Measurements from ENCODE around the gene EFNA3.

DNA sequence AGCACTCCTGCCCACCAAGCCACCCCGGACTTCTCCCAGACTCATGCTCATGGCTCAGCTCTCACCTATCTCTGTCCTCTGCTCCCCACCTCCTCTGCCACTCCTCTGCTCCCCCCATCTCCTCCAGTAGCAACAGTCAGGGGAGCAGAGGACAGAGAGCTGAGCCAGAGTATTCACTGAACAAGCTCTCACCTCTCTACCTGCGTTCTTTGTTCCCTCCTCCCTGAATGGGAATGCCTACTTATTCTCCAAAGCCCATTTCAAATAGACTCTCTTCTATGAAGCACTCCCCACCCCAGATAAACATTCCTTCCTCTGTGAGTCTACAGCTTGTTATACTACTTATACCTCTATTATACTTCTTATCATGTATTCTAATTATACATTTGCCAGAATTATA lies 42.6 kb downstream of the EFNA3 start:
- TF ChIP-seq MXI1 (IDR thresholded peaks at IDR 0.05; ENCODE audit: low read depth, low read length) (no peak), NFE2L1 (tag; IDR thresholded peaks at IDR 0.05; ENCODE audit: borderline replicate concordance, low read depth) (no peak), SMAD2 (IDR thresholded peaks at IDR 0.05; ENCODE audit: low read depth, low read length) (no peak), KLF10 (CRISPR knock-in tag; IDR thresholded peaks at IDR 0.05) (no peak), RAD21 (CRISPR knock-in tag; conservative IDR thresholded peaks at IDR 0.05 in 1 of 2, IDR thresholded peaks at IDR 0.05 in 1 of 2) (no peak), SMARCC2 (IDR thresholded peaks at IDR 0.05; ENCODE audit: low read depth) (no peak), TEAD2 (tag; IDR thresholded peaks at IDR 0.05) (no peak), POLR2AphosphoS2 (IDR thresholded peaks at IDR 0.05; ENCODE audit: low read length) (no peak), PRPF4 (IDR thresholded peaks at IDR 0.05; ENCODE audit: insufficient read depth, low read depth, low read length, poor library complexity, severe bottlenecking) (no peak)
- TF ChIP-seq, protein P1, sequence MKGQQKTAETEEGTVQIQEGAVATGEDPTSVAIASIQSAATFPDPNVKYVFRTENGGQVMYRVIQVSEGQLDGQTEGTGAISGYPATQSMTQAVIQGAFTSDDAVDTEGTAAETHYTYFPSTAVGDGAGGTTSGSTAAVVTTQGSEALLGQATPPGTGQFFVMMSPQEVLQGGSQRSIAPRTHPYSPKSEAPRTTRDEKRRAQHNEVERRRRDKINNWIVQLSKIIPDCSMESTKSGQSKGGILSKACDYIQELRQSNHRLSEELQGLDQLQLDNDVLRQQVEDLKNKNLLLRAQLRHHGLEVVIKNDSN (CRISPR knock-in tag; IDR thresholded peaks at IDR 0.05), result no peak
- TF ChIP-seq, protein P2, sequence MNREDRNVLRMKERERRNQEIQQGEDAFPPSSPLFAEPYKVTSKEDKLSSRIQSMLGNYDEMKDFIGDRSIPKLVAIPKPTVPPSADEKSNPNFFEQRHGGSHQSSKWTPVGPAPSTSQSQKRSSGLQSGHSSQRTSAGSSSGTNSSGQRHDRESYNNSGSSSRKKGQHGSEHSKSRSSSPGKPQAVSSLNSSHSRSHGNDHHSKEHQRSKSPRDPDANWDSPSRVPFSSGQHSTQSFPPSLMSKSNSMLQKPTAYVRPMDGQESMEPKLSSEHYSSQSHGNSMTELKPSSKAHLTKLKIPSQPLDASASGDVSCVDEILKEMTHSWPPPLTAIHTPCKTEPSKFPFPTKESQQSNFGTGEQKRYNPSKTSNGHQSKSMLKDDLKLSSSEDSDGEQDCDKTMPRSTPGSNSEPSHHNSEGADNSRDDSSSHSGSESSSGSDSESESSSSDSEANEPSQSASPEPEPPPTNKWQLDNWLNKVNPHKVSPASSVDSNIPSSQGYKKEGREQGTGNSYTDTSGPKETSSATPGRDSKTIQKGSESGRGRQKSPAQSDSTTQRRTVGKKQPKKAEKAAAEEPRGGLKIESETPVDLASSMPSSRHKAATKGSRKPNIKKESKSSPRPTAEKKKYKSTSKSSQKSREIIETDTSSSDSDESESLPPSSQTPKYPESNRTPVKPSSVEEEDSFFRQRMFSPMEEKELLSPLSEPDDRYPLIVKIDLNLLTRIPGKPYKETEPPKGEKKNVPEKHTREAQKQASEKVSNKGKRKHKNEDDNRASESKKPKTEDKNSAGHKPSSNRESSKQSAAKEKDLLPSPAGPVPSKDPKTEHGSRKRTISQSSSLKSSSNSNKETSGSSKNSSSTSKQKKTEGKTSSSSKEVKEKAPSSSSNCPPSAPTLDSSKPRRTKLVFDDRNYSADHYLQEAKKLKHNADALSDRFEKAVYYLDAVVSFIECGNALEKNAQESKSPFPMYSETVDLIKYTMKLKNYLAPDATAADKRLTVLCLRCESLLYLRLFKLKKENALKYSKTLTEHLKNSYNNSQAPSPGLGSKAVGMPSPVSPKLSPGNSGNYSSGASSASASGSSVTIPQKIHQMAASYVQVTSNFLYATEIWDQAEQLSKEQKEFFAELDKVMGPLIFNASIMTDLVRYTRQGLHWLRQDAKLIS (CRISPR knock-in tag; IDR thresholded peaks at IDR 0.05), result no peak
- TF ChIP-seq, protein P3, sequence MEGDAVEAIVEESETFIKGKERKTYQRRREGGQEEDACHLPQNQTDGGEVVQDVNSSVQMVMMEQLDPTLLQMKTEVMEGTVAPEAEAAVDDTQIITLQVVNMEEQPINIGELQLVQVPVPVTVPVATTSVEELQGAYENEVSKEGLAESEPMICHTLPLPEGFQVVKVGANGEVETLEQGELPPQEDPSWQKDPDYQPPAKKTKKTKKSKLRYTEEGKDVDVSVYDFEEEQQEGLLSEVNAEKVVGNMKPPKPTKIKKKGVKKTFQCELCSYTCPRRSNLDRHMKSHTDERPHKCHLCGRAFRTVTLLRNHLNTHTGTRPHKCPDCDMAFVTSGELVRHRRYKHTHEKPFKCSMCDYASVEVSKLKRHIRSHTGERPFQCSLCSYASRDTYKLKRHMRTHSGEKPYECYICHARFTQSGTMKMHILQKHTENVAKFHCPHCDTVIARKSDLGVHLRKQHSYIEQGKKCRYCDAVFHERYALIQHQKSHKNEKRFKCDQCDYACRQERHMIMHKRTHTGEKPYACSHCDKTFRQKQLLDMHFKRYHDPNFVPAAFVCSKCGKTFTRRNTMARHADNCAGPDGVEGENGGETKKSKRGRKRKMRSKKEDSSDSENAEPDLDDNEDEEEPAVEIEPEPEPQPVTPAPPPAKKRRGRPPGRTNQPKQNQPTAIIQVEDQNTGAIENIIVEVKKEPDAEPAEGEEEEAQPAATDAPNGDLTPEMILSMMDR (IDR thresholded peaks at IDR 0.05 in 2 of 3, conservative IDR thresholded peaks at IDR 0.05 in 1 of 3; ENCODE audit: insufficient read depth in 2 of 3, low read depth in 1 of 3, low read length in 3 of 3), result no peak
- TF ChIP-seq, protein P4, sequence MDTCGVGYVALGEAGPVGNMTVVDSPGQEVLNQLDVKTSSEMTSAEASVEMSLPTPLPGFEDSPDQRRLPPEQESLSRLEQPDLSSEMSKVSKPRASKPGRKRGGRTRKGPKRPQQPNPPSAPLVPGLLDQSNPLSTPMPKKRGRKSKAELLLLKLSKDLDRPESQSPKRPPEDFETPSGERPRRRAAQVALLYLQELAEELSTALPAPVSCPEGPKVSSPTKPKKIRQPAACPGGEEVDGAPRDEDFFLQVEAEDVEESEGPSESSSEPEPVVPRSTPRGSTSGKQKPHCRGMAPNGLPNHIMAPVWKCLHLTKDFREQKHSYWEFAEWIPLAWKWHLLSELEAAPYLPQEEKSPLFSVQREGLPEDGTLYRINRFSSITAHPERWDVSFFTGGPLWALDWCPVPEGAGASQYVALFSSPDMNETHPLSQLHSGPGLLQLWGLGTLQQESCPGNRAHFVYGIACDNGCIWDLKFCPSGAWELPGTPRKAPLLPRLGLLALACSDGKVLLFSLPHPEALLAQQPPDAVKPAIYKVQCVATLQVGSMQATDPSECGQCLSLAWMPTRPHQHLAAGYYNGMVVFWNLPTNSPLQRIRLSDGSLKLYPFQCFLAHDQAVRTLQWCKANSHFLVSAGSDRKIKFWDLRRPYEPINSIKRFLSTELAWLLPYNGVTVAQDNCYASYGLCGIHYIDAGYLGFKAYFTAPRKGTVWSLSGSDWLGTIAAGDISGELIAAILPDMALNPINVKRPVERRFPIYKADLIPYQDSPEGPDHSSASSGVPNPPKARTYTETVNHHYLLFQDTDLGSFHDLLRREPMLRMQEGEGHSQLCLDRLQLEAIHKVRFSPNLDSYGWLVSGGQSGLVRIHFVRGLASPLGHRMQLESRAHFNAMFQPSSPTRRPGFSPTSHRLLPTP (IDR thresholded peaks at IDR 0.05; ENCODE audit: borderline replicate concordance, extremely low read depth, insufficient read length), result no peak
- TF ChIP-seq, protein P5, sequence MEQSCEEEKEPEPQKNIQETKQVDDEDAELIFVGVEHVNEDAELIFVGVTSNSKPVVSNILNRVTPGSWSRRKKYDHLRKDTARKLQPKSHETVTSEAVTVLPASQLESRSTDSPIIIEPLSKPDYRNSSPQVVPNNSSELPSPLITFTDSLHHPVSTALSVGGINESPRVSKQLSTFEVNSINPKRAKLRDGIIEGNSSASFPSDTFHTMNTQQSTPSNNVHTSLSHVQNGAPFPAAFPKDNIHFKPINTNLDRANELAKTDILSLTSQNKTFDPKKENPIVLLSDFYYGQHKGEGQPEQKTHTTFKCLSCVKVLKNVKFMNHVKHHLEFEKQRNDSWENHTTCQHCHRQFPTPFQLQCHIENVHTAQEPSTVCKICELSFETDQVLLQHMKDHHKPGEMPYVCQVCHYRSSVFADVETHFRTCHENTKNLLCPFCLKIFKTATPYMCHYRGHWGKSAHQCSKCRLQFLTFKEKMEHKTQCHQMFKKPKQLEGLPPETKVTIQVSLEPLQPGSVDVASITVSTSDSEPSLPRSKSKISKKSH (CRISPR knock-in tag; IDR thresholded peaks at IDR 0.05), result no peak
